Astrocyte (in vitro differentiated cells and primary cell): Measurements from ENCODE around the gene MAGEH1.

Source experiments
- CTCF ChIP-seq: IDR thresholded peaks from 2 replicates; pipeline ENCODE4 v1.5.1; 2011; ENCODE audit warnings: low read depth, mild to moderate bottlenecking, inconsistent platforms, low read length, moderate library complexity; ENCODE audit not compliant: insufficient read depth
- EZH2 ChIP-seq: IDR thresholded peaks from 2 replicates; pipeline ENCODE4 v1.6.1; 2012; ENCODE audit warnings: mild to moderate bottlenecking, low read length, inconsistent platforms; ENCODE audit not compliant: insufficient read depth

- TF ChIP-seq CTCF (no peak), EZH2 (no peak)
These were observed 786 bp upstream of the MAGEH1 start for GRCh38 chrX:55451141-55451540.
